IMR-90 (cell line): ENCODE results near the gene RAD51B.

Experiments used
- BHLHE40 ChIP-seq: fragments of 150-350 bp; IDR thresholded peaks from 2 replicates; pipeline ENCODE4 v1.6.1; 2016; ENCODE audit warnings: mild to moderate bottlenecking, low read depth, low read length
- CEBPB ChIP-seq: IDR thresholded peaks from 2 replicates; pipeline ENCODE4 v1.6.1; 2012; ENCODE audit warnings: low read depth, low read length, improper control_type of control experiment
- CHD1 ChIP-seq: IDR thresholded peaks from 2 replicates; pipeline ENCODE4 v1.6.1; 2012; ENCODE audit warnings: low read depth, low read length, improper control_type of control experiment
- FOS ChIP-seq: fragments of 150-350 bp; IDR thresholded peaks from 2 replicates; pipeline ENCODE4 v1.6.1; 2016; ENCODE audit warnings: low read depth, low read length
- MXI1 ChIP-seq: IDR thresholded peaks from 2 replicates; pipeline ENCODE4 v1.6.1; 2012; ENCODE audit warnings: low read depth, mild to moderate bottlenecking, low read length, moderate library complexity, borderline replicate concordance
- NFE2L2 ChIP-seq: fragments of 150-350 bp; IDR thresholded peaks from 2 replicates; pipeline ENCODE4 v1.6.1; 2016; ENCODE audit warnings: low read depth, mild to moderate bottlenecking, low read length
- POLR2A ChIP-seq: IDR thresholded peaks from 2 replicates; pipeline ENCODE4 v1.6.1; 2012; ENCODE audit warnings: mild to moderate bottlenecking, low read depth, low read length
- RAD21 ChIP-seq: IDR thresholded peaks from 2 replicates; pipeline ENCODE4 v1.6.1; 2012; ENCODE audit warnings: low read length, improper control_type of control experiment
- RFX5 ChIP-seq: IDR thresholded peaks from 2 replicates; pipeline ENCODE4 v1.8.0; 2012; ENCODE audit warnings: low read depth, mild to moderate bottlenecking, low read length, moderate library complexity
- SMC3 ChIP-seq: fragments of 150-350 bp; IDR thresholded peaks from 2 replicates; pipeline ENCODE4 v1.6.1; 2016; ENCODE audit warnings: low read depth, mild to moderate bottlenecking, antibody characterized with exemption, low read length, moderate library complexity
- TF ChIP-seq, protein P1 (sequence below): conservative IDR thresholded peaks from 2 replicates; pipeline ENCODE4 v1.5.1; 2012; ENCODE audit warnings: mild to moderate bottlenecking, low read depth, low read length, improper control_type of control experiment
- TF ChIP-seq, protein P2 (sequence below): fragments of 150-350 bp; IDR thresholded peaks from 2 replicates; pipeline ENCODE4 v1.6.1; 2016; ENCODE audit warnings: low read depth, mild to moderate bottlenecking, low read length, moderate library complexity, borderline replicate concordance
- TF ChIP-seq, protein P3 (sequence below): fragments of 150-350 bp; IDR thresholded peaks from 2 replicates; pipeline ENCODE4 v1.6.1; 2017; ENCODE audit warnings: mild to moderate bottlenecking, antibody characterized with exemption, low read length, low read depth

DNA sequence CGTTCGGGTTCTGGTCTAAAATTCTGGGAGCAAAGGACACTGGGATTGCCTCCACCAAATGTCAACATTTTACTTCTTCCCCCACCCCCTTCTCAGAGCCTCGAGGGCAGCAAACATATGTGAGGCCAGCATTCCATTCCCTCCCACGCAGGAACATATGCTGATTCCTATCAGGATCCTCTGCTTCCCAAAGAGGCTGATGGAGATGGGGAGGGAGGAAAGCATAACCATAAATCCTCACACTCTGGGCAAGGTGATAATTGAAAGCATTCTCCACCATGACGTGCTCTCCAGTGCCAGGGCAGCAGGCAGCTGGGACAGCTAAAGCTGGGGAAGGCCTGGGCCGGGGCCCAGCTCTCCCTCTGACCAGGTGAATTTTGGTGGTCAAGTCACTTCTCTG is 578.2 kb downstream of the RAD51B start:
- no peak for TF ChIP-seq POLR2A
- TF ChIP-seq, protein P1, sequence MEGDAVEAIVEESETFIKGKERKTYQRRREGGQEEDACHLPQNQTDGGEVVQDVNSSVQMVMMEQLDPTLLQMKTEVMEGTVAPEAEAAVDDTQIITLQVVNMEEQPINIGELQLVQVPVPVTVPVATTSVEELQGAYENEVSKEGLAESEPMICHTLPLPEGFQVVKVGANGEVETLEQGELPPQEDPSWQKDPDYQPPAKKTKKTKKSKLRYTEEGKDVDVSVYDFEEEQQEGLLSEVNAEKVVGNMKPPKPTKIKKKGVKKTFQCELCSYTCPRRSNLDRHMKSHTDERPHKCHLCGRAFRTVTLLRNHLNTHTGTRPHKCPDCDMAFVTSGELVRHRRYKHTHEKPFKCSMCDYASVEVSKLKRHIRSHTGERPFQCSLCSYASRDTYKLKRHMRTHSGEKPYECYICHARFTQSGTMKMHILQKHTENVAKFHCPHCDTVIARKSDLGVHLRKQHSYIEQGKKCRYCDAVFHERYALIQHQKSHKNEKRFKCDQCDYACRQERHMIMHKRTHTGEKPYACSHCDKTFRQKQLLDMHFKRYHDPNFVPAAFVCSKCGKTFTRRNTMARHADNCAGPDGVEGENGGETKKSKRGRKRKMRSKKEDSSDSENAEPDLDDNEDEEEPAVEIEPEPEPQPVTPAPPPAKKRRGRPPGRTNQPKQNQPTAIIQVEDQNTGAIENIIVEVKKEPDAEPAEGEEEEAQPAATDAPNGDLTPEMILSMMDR, result no peak
- TF ChIP-seq SMC3, result no peak
- no peak for TF ChIP-seq RAD21
- TF ChIP-seq MXI1, result no peak
- TF ChIP-seq, protein P2, sequence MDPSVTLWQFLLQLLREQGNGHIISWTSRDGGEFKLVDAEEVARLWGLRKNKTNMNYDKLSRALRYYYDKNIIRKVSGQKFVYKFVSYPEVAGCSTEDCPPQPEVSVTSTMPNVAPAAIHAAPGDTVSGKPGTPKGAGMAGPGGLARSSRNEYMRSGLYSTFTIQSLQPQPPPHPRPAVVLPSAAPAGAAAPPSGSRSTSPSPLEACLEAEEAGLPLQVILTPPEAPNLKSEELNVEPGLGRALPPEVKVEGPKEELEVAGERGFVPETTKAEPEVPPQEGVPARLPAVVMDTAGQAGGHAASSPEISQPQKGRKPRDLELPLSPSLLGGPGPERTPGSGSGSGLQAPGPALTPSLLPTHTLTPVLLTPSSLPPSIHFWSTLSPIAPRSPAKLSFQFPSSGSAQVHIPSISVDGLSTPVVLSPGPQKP, result no peak
- TF ChIP-seq, protein P3, sequence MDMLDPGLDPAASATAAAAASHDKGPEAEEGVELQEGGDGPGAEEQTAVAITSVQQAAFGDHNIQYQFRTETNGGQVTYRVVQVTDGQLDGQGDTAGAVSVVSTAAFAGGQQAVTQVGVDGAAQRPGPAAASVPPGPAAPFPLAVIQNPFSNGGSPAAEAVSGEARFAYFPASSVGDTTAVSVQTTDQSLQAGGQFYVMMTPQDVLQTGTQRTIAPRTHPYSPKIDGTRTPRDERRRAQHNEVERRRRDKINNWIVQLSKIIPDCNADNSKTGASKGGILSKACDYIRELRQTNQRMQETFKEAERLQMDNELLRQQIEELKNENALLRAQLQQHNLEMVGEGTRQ, result no peak
- TF ChIP-seq CEBPB, result no peak
- TF ChIP-seq CHD1, result no peak
- TF ChIP-seq NFE2L2, result no peak
- no peak for TF ChIP-seq BHLHE40
- no peak for TF ChIP-seq RFX5
- no peak for TF ChIP-seq FOS
